ENCODE measurements around the gene ZNF20.
"Not testable (repeated sequence)": the region's sequence is repeated elsewhere in the genome, so short reads cannot be mapped to it uniquely, and the experiment has no call there.

DNA sequence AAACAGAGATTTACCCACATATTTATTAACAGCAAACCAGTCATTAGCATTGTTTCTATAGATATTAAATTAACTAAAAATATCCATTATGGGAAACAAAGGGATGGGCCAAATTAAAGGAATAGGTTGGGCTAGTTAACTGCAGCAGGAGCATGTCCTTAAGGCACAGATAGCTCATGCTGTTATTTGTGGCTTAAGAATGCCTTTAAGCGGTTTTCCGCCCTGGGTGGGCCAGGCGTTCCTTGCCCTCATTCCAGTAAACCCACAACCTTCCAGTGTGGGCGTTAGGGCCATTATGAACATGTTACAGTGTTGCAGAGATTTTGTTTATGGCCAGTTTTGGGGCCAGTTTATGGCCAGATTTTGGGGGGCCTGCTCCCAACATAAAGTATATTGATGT, 36.2 kb downstream of the ZNF20 start:
- not testable (repeated sequence) for TF ChIP-seq EZH2 (IDR thresholded peaks at IDR 0.05; ENCODE audit: insufficient read depth, poor library complexity, severe bottlenecking); EZH2phosphoT487 (IDR thresholded peaks at IDR 0.05; ENCODE audit: insufficient read depth, low read depth)
